HG02798 (cell line): ENCODE measurements around the gene KCNJ2.

Experiments
- ATAC-seq: cut with Tn5 transposase; IDR thresholded peaks from one replicate; pipeline ENCODE4 v1.9.1; 2021; ENCODE audit warnings: mild to moderate bottlenecking; ENCODE audit not compliant: unreplicated experiment, poor library complexity

Gene KCNJ2

GRCh38 chr17:70168977-70169708 is at the start of gene KCNJ2:
Gene KCNJ2 (plus strand): TSS chr17:70169532. CDS start chr17:70175040, 5,508 bp downstream.
- peak; percentile 97 for ATAC-seq

- no peak for ATAC-seq
Measured at GRCh38 chr17:70119545-70119944, 49.8 kb upstream of the KCNJ2 start.

GRCh38 chr17:70119983-70120382 is 49.3 kb upstream of the KCNJ2 start:
- no peak for ATAC-seq

- no peak for ATAC-seq
Measured at GRCh38 chr17:70120425-70120824, 48.9 kb upstream of the KCNJ2 start.

- ATAC-seq: no peak
Measured at GRCh38 chr17:70121126-70121525, 48.2 kb upstream of the KCNJ2 start.

- ATAC-seq: no peak
Measured at GRCh38 chr17:70123193-70123592, 46.1 kb upstream of the KCNJ2 start.

- ATAC-seq: no peak
Measured at GRCh38 chr17:70124723-70125122, 44.6 kb upstream of the KCNJ2 start.

GRCh38 chr17:70127221-70127873 is 42.0 kb upstream of the KCNJ2 start:
- ATAC-seq: no peak

- no peak for ATAC-seq
Measured at GRCh38 chr17:70128727-70129238, 40.5 kb upstream of the KCNJ2 start.

GRCh38 chr17:70130289-70130688 is 39.0 kb upstream of the KCNJ2 start:
- ATAC-seq: no peak

- no peak for ATAC-seq
Measured at GRCh38 chr17:70132505-70132904, 36.8 kb upstream of the KCNJ2 start.

- ATAC-seq: no peak
Measured at GRCh38 chr17:70134042-70134441, 35.3 kb upstream of the KCNJ2 start.

- no peak for ATAC-seq
Measured at GRCh38 chr17:70134777-70135176, 34.6 kb upstream of the KCNJ2 start.

- ATAC-seq: no peak
Measured at GRCh38 chr17:70136131-70136530, 33.2 kb upstream of the KCNJ2 start.

- ATAC-seq: peak; percentile 99
Measured at GRCh38 chr17:70137451-70138230, 31.7 kb upstream of the KCNJ2 start.

GRCh38 chr17:70138291-70138865 is 31.0 kb upstream of the KCNJ2 start:
- no peak for ATAC-seq

- no peak for ATAC-seq
Measured at GRCh38 chr17:70139449-70139993, 29.8 kb upstream of the KCNJ2 start.

GRCh38 chr17:70144260-70144846 is 25.0 kb upstream of the KCNJ2 start:
- ATAC-seq: no peak

- no peak for ATAC-seq
Measured at GRCh38 chr17:70153210-70153609, 16.1 kb upstream of the KCNJ2 start.

GRCh38 chr17:70157151-70157550 is 12.2 kb upstream of the KCNJ2 start:
- ATAC-seq: no peak
